CD4-positive, alpha-beta T cell (primary cell): ENCODE data around the gene IGFL2. TPM values are rescaled to one million over a fixed set of nuclear protein-coding genes. Genes with fewer than 3 reads are reported as not detected.

ENCODE experiments used
- ATAC-seq: fragments of 200-7000 bp; cut with Tn5 transposase; one replicate; pipeline ENCODE4 v1.10.0; 2022; ENCODE audit warnings: mild to moderate bottlenecking; ENCODE audit not compliant: poor library complexity
- CTCF ChIA-PET: fragments of 350-600 bp; sonication (Branson Sonifier 250); formaldehyde crosslinking; loops from one replicate; lab custom pipeline; 2021; ENCODE audit warnings: antibody characterized with exemption, inconsistent platforms; lab: Charles Lee
- POLR2A ChIA-PET: fragments of 350-600 bp; sonication (Branson Sonifier 250); formaldehyde crosslinking; loops from one replicate; lab custom pipeline; 2021; ENCODE audit warnings: antibody characterized with exemption, inconsistent platforms; lab: Charles Lee
- DNase-seq, 14 experiments: peaks; one replicate each; pipeline ENCODE4 v3.0.0-alpha.2; 2013 to 2020; ENCODE audit warnings: mixed read lengths in 2 of 14
- H3K27ac ChIP-seq, 2 donors: one replicate each; pipeline versions ENCODE4 v1.5.1 to v1.7.0; 2013; ENCODE audit warnings: low read length in 2 of 2, low read depth in 1 of 2, mild to moderate bottlenecking in 1 of 2
- H3K27me3 ChIP-seq, 2 experiments: 1 replicate in 1 of 2; 2 replicates in 1 of 2; pipeline versions ENCODE4 v1.6.1 to v1.7.0; 2013; ENCODE audit warnings: low read length in 2 of 2, control low read depth in 1 of 2, mild to moderate bottlenecking in 1 of 2, moderate library complexity in 1 of 2; ENCODE audit not compliant: insufficient read depth in 2 of 2, control insufficient read depth in 1 of 2
- H3K36me3 ChIP-seq: one replicate; pipeline ENCODE4 v1.6.1; 2013; ENCODE audit warnings: low read length, control low read depth; ENCODE audit not compliant: insufficient read depth
- H3K4me1 ChIP-seq: one replicate; pipeline ENCODE4 v1.6.1; 2013; ENCODE audit warnings: low read length, control low read depth; ENCODE audit not compliant: insufficient read depth
- H3K4me3 ChIP-seq: one replicate; pipeline ENCODE4 v1.5.1; 2013; ENCODE audit warnings: mild to moderate bottlenecking, low read length, moderate library complexity
- H3K9me3 ChIP-seq, 2 experiments: 1 replicate in 1 of 2; 2 replicates in 1 of 2; pipeline versions ENCODE4 v1.6.1 to v1.7.0; 2013; ENCODE audit warnings: low read length in 2 of 2, mild to moderate bottlenecking in 2 of 2, control low read depth in 1 of 2, moderate library complexity in 1 of 2; ENCODE audit not compliant: control insufficient read depth in 1 of 2, insufficient read depth in 1 of 2
- H3K27ac Mint-ChIP-seq: one replicate; pipeline ENCODE4 v1.8.0; 2020; ENCODE audit warnings: mixed read lengths
- H3K27me3 Mint-ChIP-seq: one replicate; pipeline ENCODE4 v1.8.0; 2021; ENCODE audit warnings: mixed read lengths
- H3K36me3 Mint-ChIP-seq: one replicate; pipeline ENCODE4 v1.8.0; 2021; ENCODE audit warnings: low read depth, mixed read lengths
- H3K4me1 Mint-ChIP-seq: one replicate; pipeline ENCODE4 v1.8.0; 2021; ENCODE audit warnings: low read depth, mixed read lengths
- H3K4me3 Mint-ChIP-seq: one replicate; pipeline ENCODE4 v1.8.0; 2020; ENCODE audit warnings: mild to moderate bottlenecking, mixed read lengths
- H3K9me3 Mint-ChIP-seq: one replicate; pipeline ENCODE4 v1.8.0; 2020; ENCODE audit warnings: mixed read lengths
- intact Hi-C, 2 experiments: fragments of 100-400 bp; cut with DNase I in 1 of 2; cut with micrococcal nuclease in 1 of 2; formaldehyde crosslinking; loops; one replicate each; pipeline versions ENCODE4 v1.15.1 to v1.9.0; 2023 to 2025; cut with DNase I, micrococcal nuclease
- total RNA-seq, 174 experiments: library from RNA in 2 of 174; stranded (reverse) in 2 of 174; gene quantifications; one replicate each; pipeline ENCODE4 v1.2.3 and lab custom pipeline; 2021 to 2026
- TF ChIP-seq, protein P1 (sequence below): fragments of 200-600 bp; IDR thresholded peaks from one replicate; pipeline ENCODE4 v1.8.0; 2022; ENCODE audit warnings: antibody characterized with exemption, mild to moderate bottlenecking

The IGFL2 gene
- total RNA-seq, 2 experiments from 2014 or later: not detected

GRCh38 chr19:46116121-46116520, 31.9 kb upstream of the IGFL2 start:
- DNase-seq (no peak), ATAC-seq (no peak)
- intact Hi-C loops: no loop called here
- TF ChIP-seq, protein P1, sequence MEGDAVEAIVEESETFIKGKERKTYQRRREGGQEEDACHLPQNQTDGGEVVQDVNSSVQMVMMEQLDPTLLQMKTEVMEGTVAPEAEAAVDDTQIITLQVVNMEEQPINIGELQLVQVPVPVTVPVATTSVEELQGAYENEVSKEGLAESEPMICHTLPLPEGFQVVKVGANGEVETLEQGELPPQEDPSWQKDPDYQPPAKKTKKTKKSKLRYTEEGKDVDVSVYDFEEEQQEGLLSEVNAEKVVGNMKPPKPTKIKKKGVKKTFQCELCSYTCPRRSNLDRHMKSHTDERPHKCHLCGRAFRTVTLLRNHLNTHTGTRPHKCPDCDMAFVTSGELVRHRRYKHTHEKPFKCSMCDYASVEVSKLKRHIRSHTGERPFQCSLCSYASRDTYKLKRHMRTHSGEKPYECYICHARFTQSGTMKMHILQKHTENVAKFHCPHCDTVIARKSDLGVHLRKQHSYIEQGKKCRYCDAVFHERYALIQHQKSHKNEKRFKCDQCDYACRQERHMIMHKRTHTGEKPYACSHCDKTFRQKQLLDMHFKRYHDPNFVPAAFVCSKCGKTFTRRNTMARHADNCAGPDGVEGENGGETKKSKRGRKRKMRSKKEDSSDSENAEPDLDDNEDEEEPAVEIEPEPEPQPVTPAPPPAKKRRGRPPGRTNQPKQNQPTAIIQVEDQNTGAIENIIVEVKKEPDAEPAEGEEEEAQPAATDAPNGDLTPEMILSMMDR: no peak
- no peaks in the 10 kb centered on the region for H3K4me1 ChIP-seq
- H3K27me3 ChIP-seq: peaks cover 13 to 30% of the 10 kb centered on the region in 2 experiments
- no peak overlapping the region for H3K27ac ChIP-seq
- H3K36me3 ChIP-seq: no peaks in the 10 kb centered on the region
- no peaks in the 10 kb centered on the region for H3K36me3 Mint-ChIP-seq
- H3K4me1 Mint-ChIP-seq: no peaks in the 10 kb centered on the region
- no peak overlapping the region for H3K4me3 Mint-ChIP-seq
- H3K9me3 ChIP-seq: no peaks in the 10 kb centered on the region
- H3K9me3 Mint-ChIP-seq: no peaks in the 10 kb centered on the region
- CTCF ChIA-PET: no interaction called here
- no peak overlapping the region for H3K27ac Mint-ChIP-seq
- H3K4me3 ChIP-seq: no peak overlapping the region
- peaks cover 64% of the 10 kb centered on the region for H3K27me3 Mint-ChIP-seq
- POLR2A ChIA-PET: no interaction called here

DNA sequence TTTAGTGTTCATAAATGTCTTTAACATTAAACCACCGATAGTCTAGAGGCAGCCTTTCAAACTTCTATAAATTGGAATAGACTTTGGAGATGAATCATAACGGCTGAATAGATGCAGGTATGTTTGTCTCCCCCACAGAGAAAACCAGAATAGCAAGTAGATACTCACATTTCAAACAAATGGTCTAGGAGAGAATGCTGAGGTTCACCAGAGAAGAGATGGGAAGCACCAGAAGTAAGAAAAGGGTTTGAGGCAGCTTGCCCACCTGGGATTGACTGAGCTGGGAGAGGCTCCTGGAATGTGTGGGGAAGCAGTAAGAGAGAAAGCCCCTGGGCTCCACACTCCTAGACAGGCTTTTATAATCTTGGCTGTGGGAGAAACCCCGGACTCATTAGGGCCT, 29.9 kb upstream of the IGFL2 start:
- intact Hi-C loops: no loop called here
- ChIA-PET CTCF (interaction anchor here (0.6 kb wide), 1 partner anchor 163 kb away, joined by 3 read pairs; no protein-coding TSS in a partner anchor), POLR2A (no interaction called here)
- H3K36me3 Mint-ChIP-seq: no peaks in the 10 kb centered on the region
- no peaks in the 10 kb centered on the region for H3K9me3 Mint-ChIP-seq
- no peak for DNase-seq
- Histone ChIP-seq H3K36me3 (no peaks in the 10 kb centered on the region), H3K4me3 (no peak overlapping the region), H3K4me1 (no peaks in the 10 kb centered on the region), H3K27me3 (peaks cover 9 to 26% of the 10 kb centered on the region in 2 experiments), H3K9me3 (no peaks in the 10 kb centered on the region), H3K27ac (no peak overlapping the region)
- no peak overlapping the region for H3K4me3 Mint-ChIP-seq
- H3K27me3 Mint-ChIP-seq: peaks cover 46% of the 10 kb centered on the region
- ATAC-seq: no peak
- H3K4me1 Mint-ChIP-seq: no peaks in the 10 kb centered on the region
- TF ChIP-seq, protein P1: no peak
- H3K27ac Mint-ChIP-seq: no peak overlapping the region

GRCh38 chr19:46124638-46125115, 23.4 kb upstream of the IGFL2 start, which contains the start of gene IGFL3:
TSS of gene IGFL3 (minus strand) at chr19:46124688. CDS start at chr19:46124649, 39 bp downstream.
- Mint-ChIP-seq H3K27me3 (peaks cover 66% of the 10 kb centered on the region), H3K36me3 (no peaks in the 10 kb centered on the region), H3K4me3 (no peak within 1 kb of the TSS), H3K9me3 (no peaks in the 10 kb centered on the region), H3K4me1 (no peaks in the 10 kb centered on the region), H3K27ac (no peak within 1 kb of the TSS)
- no peaks in the 10 kb centered on the region for H3K4me1 ChIP-seq
- DNase-seq: no peak
- H3K4me3 ChIP-seq: no peak within 1 kb of the TSS
- TF ChIP-seq, protein P1: no peak
- CTCF ChIA-PET: no interaction called here
- no peaks in the 10 kb centered on the region for H3K36me3 ChIP-seq
- H3K27me3 ChIP-seq: peaks cover 2 to 33% of the 10 kb centered on the region in 2 experiments
- intact Hi-C loops: no loop called here
- POLR2A ChIA-PET: no interaction called here
- H3K27ac ChIP-seq: no peak within 1 kb of the TSS
- H3K9me3 ChIP-seq: no peaks in the 10 kb centered on the region
- ATAC-seq: no peak
